ENCODE measurements around the gene FAM83B.

The FAM83B gene

DNA sequence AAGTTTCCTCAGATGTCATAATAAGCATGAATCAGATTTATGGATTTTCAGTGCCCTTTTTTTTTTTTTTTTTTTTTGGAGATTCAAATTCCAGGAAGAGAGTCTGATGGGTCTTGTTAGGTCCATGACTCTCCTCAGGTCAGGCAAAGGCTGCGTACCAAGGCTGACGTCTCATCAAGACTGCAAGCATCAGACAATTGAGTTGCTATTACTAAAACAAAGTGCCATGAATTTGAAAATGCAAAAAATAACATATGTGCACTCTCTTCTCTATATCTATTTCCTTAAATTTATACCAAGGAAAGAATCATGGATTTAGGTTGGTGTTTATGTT, 134.7 kb downstream of the FAM83B start:
- DNase-seq, result no peak

DNA sequence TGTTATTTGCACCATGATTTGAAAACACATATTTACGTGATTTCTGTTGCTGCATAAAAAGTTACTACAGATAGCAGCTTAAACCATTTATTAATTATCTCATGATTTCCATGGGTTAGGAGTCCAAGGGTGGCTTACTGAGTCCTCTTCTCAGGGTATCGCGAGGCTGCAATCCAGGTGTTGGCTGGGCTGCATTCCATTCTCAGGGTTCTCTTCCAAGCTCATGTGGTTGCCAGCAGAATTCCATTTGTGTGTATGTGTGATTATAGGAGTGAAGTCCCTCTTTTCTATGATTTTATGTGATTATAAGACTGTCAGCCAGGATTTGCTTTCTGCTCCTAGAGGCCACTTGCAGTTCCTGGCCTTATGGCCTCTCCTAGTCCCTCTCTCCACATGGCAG, 135.1 kb downstream of the FAM83B start:
- no peak for DNase-seq

DNA sequence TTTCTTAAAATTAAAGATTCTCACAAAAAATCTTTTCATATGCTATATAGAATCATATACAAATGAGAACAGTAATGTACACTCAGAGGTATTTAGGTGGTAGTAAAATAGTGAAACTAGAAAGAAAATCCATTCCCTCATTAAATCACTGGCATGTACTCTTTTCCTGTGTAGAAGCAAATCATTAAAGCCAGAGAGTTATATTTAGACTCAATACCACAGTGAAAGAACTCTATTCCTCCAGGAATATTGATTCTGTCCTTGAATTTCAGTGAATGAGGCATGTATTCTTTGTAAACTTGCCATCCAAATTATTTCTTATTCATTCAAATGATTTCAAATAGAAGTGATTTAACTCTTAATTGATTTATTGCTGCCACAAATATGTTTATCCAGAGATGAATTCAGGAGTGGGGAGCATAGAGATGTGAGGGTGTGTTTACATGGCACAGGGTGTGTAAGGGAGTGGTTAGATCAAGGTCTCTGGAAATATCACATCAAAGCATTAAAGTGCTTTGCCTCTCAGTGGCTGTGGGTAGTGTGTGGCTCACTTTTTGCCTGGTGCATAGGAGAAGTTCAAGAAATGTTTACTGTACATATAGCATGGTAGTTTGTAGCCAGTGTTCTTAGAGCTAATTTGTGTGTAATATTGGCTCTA, 141.2 kb downstream of the FAM83B start:
- DNase-seq, result no peak

DNA sequence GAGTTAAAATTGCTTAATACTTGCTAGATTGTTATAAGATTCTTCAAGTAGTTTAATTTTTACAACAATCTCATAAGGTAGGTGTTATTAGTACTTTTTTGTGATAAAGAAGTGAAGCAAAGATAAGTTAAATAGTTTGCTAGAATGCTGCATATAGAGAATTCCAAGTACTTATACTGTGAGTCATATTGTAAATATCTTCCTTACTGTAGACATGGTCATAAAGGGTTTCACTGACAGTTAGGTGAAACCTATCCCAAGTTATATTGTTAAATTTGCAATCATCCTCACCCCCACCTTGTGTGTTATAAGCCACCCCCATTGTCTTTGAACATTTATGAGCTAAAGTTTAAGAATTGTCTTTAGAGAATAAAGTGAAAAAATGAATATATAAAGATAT, 142.0 kb downstream of the FAM83B start:
- DNase-seq, result no peak

DNA sequence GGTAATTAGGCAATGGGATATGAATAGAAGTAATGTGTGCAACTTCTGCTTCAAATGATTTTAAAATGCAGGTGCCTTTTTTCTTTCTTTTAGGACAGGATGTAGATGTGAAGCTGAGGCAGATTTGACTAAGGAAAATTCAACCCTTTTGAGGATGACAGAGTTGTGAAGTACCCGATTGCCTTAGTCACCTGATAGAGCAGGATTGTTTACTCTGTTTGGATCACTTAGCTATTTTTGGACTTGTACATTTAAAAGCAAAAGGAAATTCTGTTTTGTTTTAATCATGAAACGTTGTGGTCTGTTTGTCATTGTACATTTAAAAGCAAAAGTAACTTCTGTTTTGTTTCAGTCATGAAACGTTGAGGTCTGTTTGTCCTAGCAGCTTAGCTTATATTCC, 143.4 kb downstream of the FAM83B start:
- DNase-seq, result no peak

Data from stimulated activated CD4-positive, alpha-beta T cell treated with anti-CD3 and anti-CD28 coated beads, Interleukin-4, amount 100 ng/mL, for 24 hours (primary cell).